OCI-M1 (cell line): ENCODE results near the gene VAT1.
A peak's percentile ranks its signal among the peaks of the same experiment; 100 is the strongest.
"Not testable (repeated sequence)": the region's sequence is repeated elsewhere in the genome, so short reads cannot be mapped to it uniquely, and the experiment has no call there.

Experiments used
- DNase-seq: peaks from one replicate; lab custom pipeline; 2025; lab: John Stamatoyannopoulos, UW

The VAT1 gene

GRCh38 chr17:43021741-43022512, at the start of gene VAT1:
TSS of gene VAT1 (minus strand) at chr17:43022385. CDS start at chr17:43022322, 63 bp downstream.
- peak; percentile 92 for DNase-seq

- DNase-seq: no peak
Measured at GRCh38 chr17:43070872-43071271, 48.7 kb upstream of the VAT1 start.

GRCh38 chr17:43070257-43070656, 48.1 kb upstream of the VAT1 start:
- no peak for DNase-seq

- no peak for DNase-seq
Measured at GRCh38 chr17:43069368-43069898, 47.2 kb upstream of the VAT1 start.

- no peak for DNase-seq
Measured at GRCh38 chr17:43068570-43069367, 46.6 kb upstream of the VAT1 start.

GRCh38 chr17:43062984-43063638, 40.9 kb upstream of the VAT1 start:
- no peak for DNase-seq

GRCh38 chr17:43056051-43056450, 33.9 kb upstream of the VAT1 start:
- DNase-seq: no peak

GRCh38 chr17:43053008-43053407, 30.8 kb upstream of the VAT1 start:
- not testable (repeated sequence) for DNase-seq

GRCh38 chr17:43051969-43052368, 29.8 kb upstream of the VAT1 start:
- no peak for DNase-seq

- no peak for DNase-seq
Measured at GRCh38 chr17:43044024-43044423, 21.8 kb upstream of the VAT1 start.

GRCh38 chr17:43043307-43043706, 21.1 kb upstream of the VAT1 start:
- DNase-seq: no peak

- DNase-seq: peak; percentile 13
Measured at GRCh38 chr17:43042025-43042628, 19.9 kb upstream of the VAT1 start.

- no peak for DNase-seq
Measured at GRCh38 chr17:43040655-43041054, 18.5 kb upstream of the VAT1 start.

- DNase-seq: no peak
Measured at GRCh38 chr17:43039646-43040045, 17.5 kb upstream of the VAT1 start.

- DNase-seq: no peak
Measured at GRCh38 chr17:43034894-43035293, 12.7 kb upstream of the VAT1 start.

- no peak for DNase-seq
Measured at GRCh38 chr17:43033948-43034881, 12.0 kb upstream of the VAT1 start.

GRCh38 chr17:43031666-43032065, 9.5 kb upstream of the VAT1 start:
- no peak for DNase-seq

GRCh38 chr17:43030137-43030767, 8.1 kb upstream of the VAT1 start:
- no peak for DNase-seq

GRCh38 chr17:43028221-43028861, 6.2 kb upstream of the VAT1 start:
- DNase-seq: no peak
